Neuronal stem cell (in vitro differentiated cells): ENCODE data around the gene CMYA5.

Experiments used
- DNase-seq: peaks from one replicate; pipeline ENCODE4 v3.0.0-alpha.2; 2013; ENCODE audit warnings: low spot score
- H2AFZ ChIP-seq: one replicate; pipeline ENCODE4 v1.6.1; 2013; ENCODE audit warnings: mild to moderate bottlenecking, low read length, inconsistent platforms
- H2AK5ac ChIP-seq: 2 replicates; pipeline ENCODE4 v1.6.1; 2013; ENCODE audit warnings: low read depth, mild to moderate bottlenecking, inconsistent platforms, low read length, moderate library complexity, mixed read lengths
- H2BK120ac ChIP-seq: 2 replicates; pipeline ENCODE4 v1.6.1; 2013; ENCODE audit warnings: low read depth, mild to moderate bottlenecking, inconsistent platforms, low read length, moderate library complexity, mixed read lengths
- H2BK12ac ChIP-seq: one replicate; pipeline ENCODE4 v1.6.1; 2013; ENCODE audit warnings: low read length, inconsistent platforms
- H2BK15ac ChIP-seq: 2 replicates; pipeline ENCODE4 v1.6.1; 2013; ENCODE audit warnings: mild to moderate bottlenecking, low read length, inconsistent platforms, mixed read lengths
- H2BK5ac ChIP-seq: one replicate; pipeline ENCODE4 v1.6.1; 2013; ENCODE audit warnings: inconsistent platforms, mild to moderate bottlenecking, low read length, moderate library complexity
- H3K14ac ChIP-seq: one replicate; pipeline ENCODE4 v1.6.1; 2013; ENCODE audit warnings: low read length, inconsistent platforms
- H3K18ac ChIP-seq: 2 replicates; pipeline ENCODE4 v1.6.1; 2013; ENCODE audit warnings: low read length, inconsistent platforms
- H3K23ac ChIP-seq: 2 replicates; pipeline ENCODE4 v1.6.1; 2013; ENCODE audit warnings: low read depth, mild to moderate bottlenecking, mixed read lengths, low read length, inconsistent platforms; ENCODE audit not compliant: poor library complexity
- H3K27ac ChIP-seq: replicated peaks from 3 replicates; pipeline ENCODE4 v1.5.1; 2013; ENCODE audit warnings: low read length, inconsistent platforms
- H3K27me3 ChIP-seq, 3 experiments: 2 replicates each; pipeline ENCODE4 v1.6.1; 2013; ENCODE audit warnings: low read length in 3 of 3, mild to moderate bottlenecking in 2 of 3, inconsistent platforms in 1 of 3, low read depth in 1 of 3, mixed read lengths in 1 of 3, moderate library complexity in 1 of 3; ENCODE audit not compliant: control insufficient read depth in 3 of 3, insufficient read depth in 3 of 3
- H3K36me3 ChIP-seq, 2 donors: replicated peaks in 1 of 2; 2 replicates each; pipeline ENCODE4 v1.6.1; 2013; ENCODE audit warnings: low read length in 2 of 2; ENCODE audit not compliant: control insufficient read depth in 2 of 2, insufficient read depth in 2 of 2
- H3K4ac ChIP-seq: 2 replicates; pipeline ENCODE4 v1.6.1; 2013; ENCODE audit warnings: inconsistent platforms, mild to moderate bottlenecking, low read length, moderate library complexity
- H3K4me1 ChIP-seq, 2 donors: 1 replicate in 1 of 2; 2 replicates in 1 of 2; pipeline ENCODE4 v1.6.1; 2013; ENCODE audit warnings: low read length in 2 of 2, low read depth in 1 of 2; ENCODE audit not compliant: control insufficient read depth in 2 of 2, insufficient read depth in 1 of 2
- H3K4me2 ChIP-seq: one replicate; pipeline ENCODE4 v1.6.1; 2013; ENCODE audit warnings: mild to moderate bottlenecking, low read length, inconsistent platforms; ENCODE audit not compliant: insufficient read depth, poor library complexity, severe bottlenecking
- H3K4me3 ChIP-seq, 2 donors: 2 replicates each; pipeline ENCODE4 v1.5.1; 2013; ENCODE audit warnings: low read length in 2 of 2, mild to moderate bottlenecking in 2 of 2, inconsistent platforms in 1 of 2, moderate library complexity in 1 of 2
- H3K79me1 ChIP-seq: one replicate; pipeline ENCODE4 v1.6.1; 2013; ENCODE audit warnings: low read depth, mild to moderate bottlenecking, inconsistent platforms, low read length, moderate library complexity
- H3K9ac ChIP-seq: one replicate; pipeline ENCODE4 v1.6.1; 2013; ENCODE audit warnings: mild to moderate bottlenecking, low read depth, low read length, inconsistent platforms; ENCODE audit not compliant: poor library complexity
- H3K9me3 ChIP-seq, 2 donors: replicated peaks in 1 of 2; 2 replicates each; pipeline versions ENCODE3 to v1.6.1; 2013; ENCODE audit warnings: low read length in 2 of 2, mild to moderate bottlenecking in 2 of 2, inconsistent platforms in 1 of 2, low read depth in 1 of 2, mixed read lengths in 1 of 2, moderate library complexity in 1 of 2; ENCODE audit not compliant: control insufficient read depth in 2 of 2, insufficient read depth in 1 of 2
- H4K8ac ChIP-seq: one replicate; pipeline ENCODE4 v1.6.1; 2013; ENCODE audit warnings: low read depth, mild to moderate bottlenecking, inconsistent platforms, low read length, moderate library complexity
- H4K91ac ChIP-seq: one replicate; pipeline ENCODE4 v1.6.1; 2013; ENCODE audit warnings: low read length, low read depth, mild to moderate bottlenecking, inconsistent platforms; ENCODE audit not compliant: poor library complexity
- WGBS, 2 donors: extraction: QIAGEN DNeasy Blood & Tissue Kit; methylation state at CpG; one replicate each; pipeline ENCODE4 v1.1.7; 2013; ENCODE audit warnings: missing lambda C conversion rate in 2 of 2, mixed read lengths in 1 of 2; ENCODE audit not compliant: insufficient read length in 2 of 2, insufficient replicate concordance in 1 of 2; ENCODE audit errors: extremely low coverage in 2 of 2; 5-methylcytosine and 5-hydroxymethylcytosine counted together

Gene CMYA5

DNA sequence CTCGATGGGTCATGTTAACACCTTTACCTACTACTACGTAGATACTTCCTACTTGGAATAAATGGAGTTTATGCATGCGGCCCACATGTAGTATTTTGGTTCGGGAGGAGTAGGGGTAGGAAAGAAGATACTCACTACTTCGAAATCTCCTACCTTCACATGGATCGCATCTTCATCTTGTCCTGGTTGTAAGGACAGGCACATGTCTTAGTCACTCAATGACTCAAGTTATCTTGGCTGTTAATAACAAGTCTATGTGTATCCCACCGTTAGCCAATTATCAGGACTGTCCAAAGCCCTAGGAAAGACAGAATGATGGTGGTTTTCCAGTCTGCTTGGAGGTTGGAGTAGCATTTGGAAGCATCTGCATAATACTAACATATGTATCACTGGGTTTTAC is 24.1 kb downstream of the CMYA5 start:
- no peak overlapping the region for H3K27ac ChIP-seq
- H3K4me3 ChIP-seq: no peak overlapping the region
- H2BK120ac ChIP-seq: no peak overlapping the region
- H3K4ac ChIP-seq: no peak overlapping the region
- no peaks in the 10 kb centered on the region for H3K36me3 ChIP-seq
- no peak overlapping the region for H2BK5ac ChIP-seq
- H2BK15ac ChIP-seq: no peak overlapping the region
- no peak overlapping the region for H2AK5ac ChIP-seq
- no peak for DNase-seq
- no CpG with 5 or more reads among the region's 7 CpGs for WGBS, 2 donors
- no peak overlapping the region for H2BK12ac ChIP-seq
- no peaks in the 10 kb centered on the region for H3K9me3 ChIP-seq
- H3K4me2 ChIP-seq: no peak overlapping the region
- H3K23ac ChIP-seq: no peak overlapping the region
- H3K14ac ChIP-seq: no peak overlapping the region
- H4K8ac ChIP-seq: no peak overlapping the region
- H3K27me3 ChIP-seq: no peaks in the 10 kb centered on the region
- no peaks in the 10 kb centered on the region for H3K79me1 ChIP-seq
- no peak overlapping the region for H2AFZ ChIP-seq
- peaks cover 0 to 3% of the 10 kb centered on the region in 2 donors for H3K4me1 ChIP-seq
- no peak overlapping the region for H3K18ac ChIP-seq
- no peak overlapping the region for H4K91ac ChIP-seq
- H3K9ac ChIP-seq: no peak overlapping the region

DNA sequence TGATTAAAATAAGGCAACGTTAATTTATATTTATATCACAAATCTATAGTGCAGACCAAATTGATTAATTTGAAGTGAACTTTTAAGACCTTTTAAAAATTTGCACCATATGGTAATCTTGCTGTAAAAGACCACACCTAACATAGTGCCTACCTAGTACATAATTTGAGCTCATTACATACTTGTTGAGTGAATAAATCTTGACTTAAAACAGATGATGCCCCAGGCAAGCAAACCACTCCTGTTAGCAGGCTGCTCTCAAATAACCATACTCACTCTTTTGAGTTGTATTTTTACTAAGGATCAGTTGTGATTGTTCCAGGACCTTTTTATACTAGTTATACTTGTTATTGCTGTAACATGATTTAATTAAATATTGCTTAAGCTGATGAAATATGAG is 27.2 kb downstream of the CMYA5 start:
- Histone ChIP-seq H3K23ac (no peak overlapping the region), H3K4ac (no peak overlapping the region), H2BK12ac (no peak overlapping the region), H2BK15ac (no peak overlapping the region), H3K27me3 (no peaks in the 10 kb centered on the region), H3K27ac (no peak overlapping the region), H2AFZ (no peak overlapping the region), H3K36me3 (no peaks in the 10 kb centered on the region), H4K8ac (no peak overlapping the region), H3K4me2 (no peak overlapping the region), H3K9ac (no peak overlapping the region), H3K79me1 (no peaks in the 10 kb centered on the region), H3K4me3 (no peak overlapping the region), H3K9me3 (peaks cover 0 to 8% of the 10 kb centered on the region in 2 donors), H4K91ac (no peak overlapping the region), H3K14ac (no peak overlapping the region), H2AK5ac (no peak overlapping the region), H3K4me1 (peaks cover 0 to 3% of the 10 kb centered on the region in 2 donors), H2BK5ac (no peak overlapping the region), H2BK120ac (no peak overlapping the region), H3K18ac (no peak overlapping the region)
- DNase-seq: no peak
- no CpG with 5 or more reads among the region's 1 CpG for WGBS, 2 donors

DNA sequence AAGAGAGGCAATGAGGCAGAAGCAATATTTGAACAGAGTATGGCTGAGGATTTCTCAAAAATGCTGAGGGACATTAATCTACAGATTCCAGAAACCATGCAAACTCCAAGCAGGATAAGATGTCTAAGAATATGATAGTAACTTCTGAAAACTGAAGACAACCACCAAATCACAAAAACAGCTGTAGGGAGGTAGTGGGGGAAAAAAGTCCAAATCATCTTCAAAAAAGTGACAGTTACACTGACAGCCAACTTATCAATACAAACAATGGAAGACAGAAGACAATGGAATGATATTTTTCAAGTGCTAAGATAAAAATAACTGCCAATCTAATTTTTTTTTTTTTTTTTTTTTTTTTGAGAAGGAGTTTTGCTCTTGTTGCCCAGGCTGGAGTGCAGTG is 30.5 kb downstream of the CMYA5 start:
- H3K36me3 ChIP-seq: no peaks in the 10 kb centered on the region
- H3K23ac ChIP-seq: no peak overlapping the region
- H3K9ac ChIP-seq: no peak overlapping the region
- H3K4me3 ChIP-seq: no peak overlapping the region
- H2BK120ac ChIP-seq: no peak overlapping the region
- H3K4me1 ChIP-seq: no peaks in the 10 kb centered on the region
- H2BK12ac ChIP-seq: no peak overlapping the region
- H3K18ac ChIP-seq: no peak overlapping the region
- no peak overlapping the region for H3K4me2 ChIP-seq
- H2AK5ac ChIP-seq: no peak overlapping the region
- no peak overlapping the region for H3K14ac ChIP-seq
- H2BK5ac ChIP-seq: no peak overlapping the region
- peaks cover 0 to 8% of the 10 kb centered on the region in 2 donors for H3K9me3 ChIP-seq
- no peak overlapping the region for H3K4ac ChIP-seq
- H4K91ac ChIP-seq: no peak overlapping the region
- H2AFZ ChIP-seq: no peak overlapping the region
- no peak overlapping the region for H4K8ac ChIP-seq
- H3K27ac ChIP-seq: no peak overlapping the region
- DNase-seq: no peak
- no peaks in the 10 kb centered on the region for H3K27me3 ChIP-seq
- H2BK15ac ChIP-seq: no peak overlapping the region
- no peaks in the 10 kb centered on the region for H3K79me1 ChIP-seq

DNA sequence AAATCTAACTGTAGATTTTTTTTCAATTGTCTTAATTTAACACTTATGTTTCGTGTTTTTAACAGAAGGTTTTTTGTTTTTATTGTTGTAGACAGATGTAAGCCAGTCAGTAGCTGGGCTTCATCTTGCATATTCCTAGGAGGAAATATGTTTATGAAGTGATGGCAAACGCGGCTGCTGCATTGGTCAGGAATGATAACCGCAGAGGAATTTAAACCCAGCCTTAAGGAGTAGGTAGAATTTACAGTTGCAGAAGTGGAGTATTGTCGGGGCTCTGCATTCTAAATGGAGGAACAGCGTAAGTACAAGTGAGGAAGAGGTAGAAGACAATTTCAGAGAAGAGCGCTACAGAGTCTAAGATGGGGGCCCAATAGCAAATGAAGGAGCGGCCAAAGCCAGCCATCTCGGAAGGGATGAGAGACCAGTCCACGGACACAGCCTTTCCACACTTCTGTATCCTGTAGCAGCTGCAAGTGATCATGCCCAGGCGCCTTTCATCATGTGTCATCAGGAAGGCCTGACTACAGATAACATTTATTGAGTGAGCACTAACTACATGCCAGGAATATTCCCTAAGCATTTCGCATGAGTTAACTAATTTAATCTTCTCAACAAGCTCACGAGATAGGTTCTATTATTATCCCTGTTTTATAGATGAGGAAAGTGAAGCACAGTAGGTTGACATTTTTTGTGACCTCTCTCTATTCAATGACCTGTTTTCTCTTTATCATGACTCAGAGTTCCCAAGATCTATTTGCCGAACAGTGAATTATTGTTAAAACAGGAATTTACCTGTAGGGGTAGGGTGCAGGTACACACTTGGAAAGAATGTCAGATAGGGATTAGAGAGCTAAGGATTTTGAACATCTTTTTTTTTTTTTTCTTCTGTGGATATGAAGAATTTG is 38.1 kb downstream of the CMYA5 start:
- no CpG with 5 or more reads among the region's 14 CpGs for WGBS, 2 donors
- no peaks in the 10 kb centered on the region for H3K9me3 ChIP-seq

More for the DNA sequence above, 38.1 kb downstream of the CMYA5 start:
- Histone ChIP-seq H3K4ac (no peak overlapping the region), H2AFZ (no peak overlapping the region), H3K18ac (no peak overlapping the region), H3K36me3 (no peaks in the 10 kb centered on the region), H4K91ac (no peak overlapping the region), H3K14ac (no peak overlapping the region), H2BK5ac (no peak overlapping the region), H2BK12ac (no peak overlapping the region), H3K4me3 (no peak overlapping the region), H3K9ac (no peak overlapping the region), H3K27ac (no peak overlapping the region), H2BK120ac (no peak overlapping the region), H3K79me1 (no peaks in the 10 kb centered on the region), H4K8ac (no peak overlapping the region), H2BK15ac (no peak overlapping the region), H3K23ac (no peak overlapping the region), H3K27me3 (peaks cover 0 to 13% (median 0%) of the 10 kb centered on the region in 3 experiments), H3K4me2 (no peak overlapping the region), H2AK5ac (no peak overlapping the region), H3K4me1 (no peaks in the 10 kb centered on the region)
- DNase-seq: no peak
